GM10266 (cell line): ENCODE measurements around the gene SLC7A14.

Source experiments
- DNase-seq: peaks from one replicate; pipeline ENCODE4 v3.0.0; 2012; ENCODE audit errors: extremely low spot score
- TF ChIP-seq, protein P1 (sequence below): IDR thresholded peaks from 2 replicates; pipeline ENCODE4 v1.5.1; 2012; ENCODE audit warnings: mild to moderate bottlenecking, low read depth; ENCODE audit not compliant: control insufficient read depth, insufficient read depth; ENCODE audit errors: missing control alignments

Gene SLC7A14

DNA sequence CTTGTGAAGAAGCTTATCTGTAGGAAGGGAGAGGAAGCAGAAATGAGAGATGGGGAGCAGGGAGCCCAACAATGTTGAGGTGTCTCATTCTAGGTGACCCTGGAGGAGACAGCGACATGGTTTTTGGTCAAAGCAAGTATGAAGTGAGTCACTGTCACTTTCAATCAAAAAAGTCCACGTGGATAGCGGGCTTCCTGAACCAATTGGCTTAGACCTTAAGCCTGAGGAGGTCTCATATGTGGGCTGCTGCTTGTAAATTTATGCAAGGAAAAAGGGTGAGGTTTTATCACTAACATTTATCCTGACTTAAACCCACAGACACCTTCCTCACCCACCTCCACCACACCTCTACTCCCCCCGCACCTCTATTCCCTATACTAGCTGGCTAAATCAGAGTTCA is 144.5 kb downstream of the SLC7A14 start:
- TF ChIP-seq, protein P1, sequence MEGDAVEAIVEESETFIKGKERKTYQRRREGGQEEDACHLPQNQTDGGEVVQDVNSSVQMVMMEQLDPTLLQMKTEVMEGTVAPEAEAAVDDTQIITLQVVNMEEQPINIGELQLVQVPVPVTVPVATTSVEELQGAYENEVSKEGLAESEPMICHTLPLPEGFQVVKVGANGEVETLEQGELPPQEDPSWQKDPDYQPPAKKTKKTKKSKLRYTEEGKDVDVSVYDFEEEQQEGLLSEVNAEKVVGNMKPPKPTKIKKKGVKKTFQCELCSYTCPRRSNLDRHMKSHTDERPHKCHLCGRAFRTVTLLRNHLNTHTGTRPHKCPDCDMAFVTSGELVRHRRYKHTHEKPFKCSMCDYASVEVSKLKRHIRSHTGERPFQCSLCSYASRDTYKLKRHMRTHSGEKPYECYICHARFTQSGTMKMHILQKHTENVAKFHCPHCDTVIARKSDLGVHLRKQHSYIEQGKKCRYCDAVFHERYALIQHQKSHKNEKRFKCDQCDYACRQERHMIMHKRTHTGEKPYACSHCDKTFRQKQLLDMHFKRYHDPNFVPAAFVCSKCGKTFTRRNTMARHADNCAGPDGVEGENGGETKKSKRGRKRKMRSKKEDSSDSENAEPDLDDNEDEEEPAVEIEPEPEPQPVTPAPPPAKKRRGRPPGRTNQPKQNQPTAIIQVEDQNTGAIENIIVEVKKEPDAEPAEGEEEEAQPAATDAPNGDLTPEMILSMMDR, result no peak
- no peak for DNase-seq

DNA sequence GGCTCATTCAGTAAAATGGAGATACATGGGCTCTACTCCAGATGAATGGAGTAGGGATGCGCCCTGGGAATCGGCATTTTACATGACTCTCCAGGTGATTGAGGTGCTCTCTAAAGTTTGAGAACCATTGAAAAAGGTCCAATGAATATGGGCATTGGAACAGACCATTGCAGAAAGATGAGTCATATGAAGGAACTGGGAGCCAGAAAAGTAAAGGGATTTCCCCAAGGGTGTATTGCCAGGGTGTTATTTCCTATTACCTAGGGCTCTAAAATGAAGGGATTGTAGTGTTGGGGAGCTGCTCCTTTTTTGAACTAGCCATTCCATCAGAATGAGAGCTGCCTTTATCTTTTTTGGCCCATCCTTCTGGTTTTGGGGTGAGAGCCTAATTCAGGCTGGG is 145.5 kb downstream of the SLC7A14 start:
- no peak for DNase-seq
- TF ChIP-seq, protein P1, result no peak

DNA sequence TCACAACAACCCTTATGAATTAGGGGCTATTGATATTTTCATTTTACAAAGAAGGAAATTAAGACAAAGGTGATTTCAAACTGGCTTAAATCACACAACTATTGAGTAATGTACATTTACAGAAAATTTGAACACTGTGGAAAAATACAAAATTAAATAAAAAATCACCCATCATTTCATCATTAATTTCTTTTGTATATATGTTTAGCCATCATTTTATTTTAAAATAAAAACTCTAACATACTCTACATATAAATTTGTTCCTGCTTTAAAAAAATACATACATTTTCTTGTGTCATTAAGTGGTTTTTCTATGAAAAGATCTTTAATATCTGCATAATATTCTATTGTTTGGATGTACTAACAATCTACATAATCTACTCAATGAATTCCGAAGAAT is 147.0 kb downstream of the SLC7A14 start:
- no peak for DNase-seq
- TF ChIP-seq, protein P1, result no peak

DNA sequence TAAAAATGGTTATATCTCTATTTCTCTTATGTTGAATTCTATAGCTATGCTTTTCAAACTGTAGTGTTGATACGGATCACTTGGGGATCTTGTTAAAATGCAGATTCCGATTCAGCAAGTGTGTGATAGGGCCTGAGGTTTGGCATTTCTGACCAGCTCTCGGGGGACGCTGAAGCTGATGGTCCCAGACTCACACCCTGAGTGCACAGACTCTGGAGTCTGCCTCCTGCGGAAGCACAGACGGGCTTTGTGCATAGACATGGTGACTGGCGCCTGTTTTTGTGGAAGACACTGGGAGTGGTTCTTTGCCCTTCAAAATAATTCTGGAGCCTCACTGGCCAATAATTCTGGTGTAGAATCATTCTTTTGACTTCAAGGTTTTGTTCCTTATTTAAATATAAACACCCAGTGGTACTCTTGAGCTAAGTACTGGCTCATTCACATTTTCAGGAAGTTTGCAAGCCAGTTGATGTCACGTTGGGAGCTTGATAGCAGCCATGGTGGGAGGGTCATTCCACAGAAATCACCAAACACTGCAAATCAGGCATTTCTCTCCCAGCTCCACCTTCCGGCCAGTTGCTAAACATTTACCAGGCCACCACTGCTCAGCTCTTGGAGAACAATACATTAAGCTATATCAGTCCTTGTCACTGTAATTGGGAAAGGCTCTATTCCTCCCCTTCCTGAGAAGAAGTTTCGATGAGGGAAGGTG is 148.0 kb downstream of the SLC7A14 start:
- DNase-seq, result no peak
- TF ChIP-seq, protein P1, result no peak

DNA sequence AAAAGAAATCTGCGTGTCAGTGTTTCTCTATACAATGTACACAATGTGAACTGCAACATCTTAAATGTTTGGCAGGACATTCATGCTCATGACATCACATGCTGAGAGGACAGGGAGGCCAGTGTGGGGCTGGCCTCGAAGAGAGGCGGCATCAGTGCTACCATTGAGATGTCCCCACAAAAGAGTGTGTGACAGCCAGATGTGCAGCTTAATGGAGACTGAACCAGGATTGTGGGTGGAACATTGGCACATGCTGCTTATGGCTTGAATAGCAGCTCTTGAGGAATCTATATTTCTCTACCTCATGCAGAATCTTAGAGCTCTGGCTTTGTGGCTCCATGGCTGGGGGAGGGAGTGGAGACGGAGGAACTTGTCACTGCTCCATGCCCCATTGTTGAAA is 148.7 kb downstream of the SLC7A14 start:
- TF ChIP-seq, protein P1, result no peak
- DNase-seq, result no peak

DNA sequence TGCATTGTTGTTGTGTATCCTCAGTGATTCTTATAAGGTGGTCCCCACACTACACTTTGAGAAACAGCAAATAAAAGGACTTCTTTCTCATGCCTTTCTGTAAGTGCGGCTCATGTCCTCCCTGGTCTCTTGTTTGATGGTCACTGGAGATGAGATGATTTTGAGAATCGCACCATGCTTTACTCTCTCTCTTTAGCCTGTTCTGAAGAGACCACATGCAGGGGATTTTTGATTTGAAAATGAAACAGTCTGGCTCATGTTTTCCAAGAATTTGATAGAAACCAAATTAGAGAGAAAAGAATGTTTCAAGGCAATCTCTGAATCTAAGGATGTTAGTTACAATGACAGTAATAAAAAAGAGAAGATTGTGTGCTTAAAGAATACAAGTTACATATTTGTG is 149.2 kb downstream of the SLC7A14 start:
- no peak for DNase-seq
- TF ChIP-seq, protein P1, result no peak

DNA sequence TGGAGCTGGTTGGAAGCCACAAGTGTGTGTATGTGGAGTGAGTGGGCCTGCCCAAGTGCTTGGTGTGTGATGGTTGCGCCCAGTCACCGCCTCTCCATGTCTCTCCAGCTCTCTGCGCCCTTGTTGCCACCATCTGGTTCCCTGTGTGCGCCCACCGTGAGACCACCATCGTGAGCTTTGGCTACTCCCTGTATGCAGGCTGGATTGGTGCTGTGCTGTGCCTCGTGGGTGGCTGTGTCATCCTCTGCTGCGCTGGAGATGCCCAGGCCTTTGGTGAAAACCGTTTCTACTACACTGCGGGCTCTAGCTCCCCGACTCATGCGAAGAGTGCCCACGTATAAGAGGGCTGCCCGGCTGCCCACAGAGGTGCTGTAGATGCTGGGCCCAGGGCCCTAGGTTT is 153.5 kb downstream of the SLC7A14 start:
- TF ChIP-seq, protein P1, result no peak
- no peak for DNase-seq
